HepG2 (cell line): ENCODE data around the gene DUSP9. TPM values are rescaled to one million over a fixed set of nuclear protein-coding genes. Genes with fewer than 3 reads are reported as not detected.
A peak's percentile ranks its signal among the peaks of the same experiment; 100 is the strongest.

Experiments
- AGO2 ChIP-seq: fragments of 200-400 bp; formaldehyde crosslinking; optimal IDR thresholded peaks from 2 replicates; pipeline ENCODE3; 2017; ENCODE audit warnings: mild to moderate bottlenecking, low read depth, low read length, moderate library complexity
- ARNTL ChIP-seq: sonication (generic); formaldehyde crosslinking; IDR thresholded peaks from 2 replicates; pipeline ENCODE4 v1.4.0; 2020; ENCODE audit warnings: mild to moderate bottlenecking, missing genetic modification reagents
- CHD2 ChIP-seq: IDR thresholded peaks from 2 replicates; pipeline ENCODE4 v1.6.1; 2011; ENCODE audit warnings: low read depth, low read length, improper control_type of control experiment
- KDM1A ChIP-seq: IDR thresholded peaks from 2 replicates; pipeline ENCODE4 v1.6.1; 2016; ENCODE audit warnings: missing compliant biosample characterization
- MLLT10 ChIP-seq: sonication (generic); formaldehyde crosslinking; IDR thresholded peaks from 2 replicates; pipeline ENCODE4 v1.4.0; 2020; ENCODE audit warnings: missing genetic modification reagents
- NCOA5 ChIP-seq: sonication (generic); formaldehyde crosslinking; IDR thresholded peaks from 2 replicates; pipeline ENCODE4 v1.4.0; 2020; ENCODE audit warnings: missing genetic modification reagents
- PTBP1 ChIP-seq: fragments of 200-400 bp; formaldehyde crosslinking; IDR thresholded peaks from 2 replicates; pipeline ENCODE4 v1.6.1; 2018; ENCODE audit warnings: low read length, low read depth; ENCODE audit not compliant: poor library complexity, severe bottlenecking
- RBFOX2 ChIP-seq: fragments of 200-400 bp; formaldehyde crosslinking; IDR thresholded peaks from 2 replicates; pipeline ENCODE4 v1.6.1; 2017; ENCODE audit warnings: low read depth, mild to moderate bottlenecking, low read length
- SIX4 ChIP-seq: sonication (generic); formaldehyde crosslinking; IDR thresholded peaks from 2 replicates; pipeline ENCODE4 v1.4.0; 2020; ENCODE audit warnings: missing genetic modification reagents
- TBX3 ChIP-seq: fragments of 450-650 bp; IDR thresholded peaks from 2 replicates; pipeline ENCODE4 v1.6.1; 2017; ENCODE audit warnings: antibody characterized with exemption, mild to moderate bottlenecking, inconsistent platforms, borderline replicate concordance
- ZNF225 ChIP-seq: sonication (generic); formaldehyde crosslinking; IDR thresholded peaks from 2 replicates; pipeline ENCODE4 v1.4.0; 2020; ENCODE audit warnings: mild to moderate bottlenecking, missing genetic modification reagents
- ZNF335 ChIP-seq: sonication (generic); formaldehyde crosslinking; IDR thresholded peaks from 2 replicates; pipeline ENCODE4 v1.4.0; 2020; ENCODE audit warnings: missing genetic modification reagents
- ZNF432 ChIP-seq: sonication (generic); formaldehyde crosslinking; IDR thresholded peaks from 2 replicates; pipeline ENCODE4 v1.5.0; 2020; ENCODE audit warnings: missing genetic modification reagents, mild to moderate bottlenecking, borderline replicate concordance
- ZNF607 ChIP-seq: sonication (generic); formaldehyde crosslinking; IDR thresholded peaks from 2 replicates; pipeline ENCODE4 v1.5.1; 2020; ENCODE audit warnings: missing genetic modification reagents, mild to moderate bottlenecking, borderline replicate concordance
- ZNF7 ChIP-seq: IDR thresholded peaks from 2 replicates; pipeline ENCODE4 v1.6.1; 2016; ENCODE audit warnings: missing biosample characterization, missing genetic modification reagents
- ZNF879 ChIP-seq: sonication (generic); formaldehyde crosslinking; IDR thresholded peaks from 2 replicates; pipeline ENCODE4 v1.8.1; 2023; ENCODE audit warnings: missing genetic modification reagents
- polyA plus RNA-seq, 8 experiments: library from polyadenylated mRNA; depleted of rRNA in 3 of 8; stranded (reverse) in 7 of 8; unstranded in 1 of 8; fragments of >200 nt; fragmentation: Illumina TruSeq in 4 of 8; extraction: Trizol in 4 of 8; gene quantifications; 2 replicates each; pipeline versions ENCODE4 v1.2.1 to v1.2.3, GENCODE V29; 2011 to 2016; ENCODE audit warnings: low read depth in 4 of 8, missing spikeins in 1 of 8, mixed read lengths in 1 of 8; ENCODE audit not compliant: insufficient read depth in 1 of 8
- total RNA-seq, 5 experiments: library from RNA; depleted of rRNA; stranded (reverse); fragments of >200 nt; fragmentation: Illumina TruSeq; extraction: Trizol; gene quantifications; 2 replicates each; pipeline ENCODE4 v1.2.3, GENCODE V29; 2016; ENCODE audit warnings: low read depth in 1 of 5
- TF ChIP-seq, protein P1 (sequence below): sonication (generic); formaldehyde crosslinking; IDR thresholded peaks from 2 replicates; pipeline ENCODE4 v1.4.0; 2020; ENCODE audit warnings: mild to moderate bottlenecking, low read depth, missing genetic modification reagents
- TF ChIP-seq, protein P2 (sequence below): sonication (generic); formaldehyde crosslinking; IDR thresholded peaks from 2 replicates; pipeline ENCODE4 v1.4.0; 2020; ENCODE audit warnings: missing genetic modification reagents
- TF ChIP-seq, protein P3 (sequence below): sonication (generic); formaldehyde crosslinking; IDR thresholded peaks from 2 replicates; pipeline ENCODE4 v1.4.0; 2020; ENCODE audit warnings: missing genetic modification reagents

Gene DUSP9
- total and polyA plus RNA-seq, 2 of the 13 experiments (the other 11 are each of a cell fraction or from before 2014, with no cell fraction given): 235 to 435 TPM

DNA sequence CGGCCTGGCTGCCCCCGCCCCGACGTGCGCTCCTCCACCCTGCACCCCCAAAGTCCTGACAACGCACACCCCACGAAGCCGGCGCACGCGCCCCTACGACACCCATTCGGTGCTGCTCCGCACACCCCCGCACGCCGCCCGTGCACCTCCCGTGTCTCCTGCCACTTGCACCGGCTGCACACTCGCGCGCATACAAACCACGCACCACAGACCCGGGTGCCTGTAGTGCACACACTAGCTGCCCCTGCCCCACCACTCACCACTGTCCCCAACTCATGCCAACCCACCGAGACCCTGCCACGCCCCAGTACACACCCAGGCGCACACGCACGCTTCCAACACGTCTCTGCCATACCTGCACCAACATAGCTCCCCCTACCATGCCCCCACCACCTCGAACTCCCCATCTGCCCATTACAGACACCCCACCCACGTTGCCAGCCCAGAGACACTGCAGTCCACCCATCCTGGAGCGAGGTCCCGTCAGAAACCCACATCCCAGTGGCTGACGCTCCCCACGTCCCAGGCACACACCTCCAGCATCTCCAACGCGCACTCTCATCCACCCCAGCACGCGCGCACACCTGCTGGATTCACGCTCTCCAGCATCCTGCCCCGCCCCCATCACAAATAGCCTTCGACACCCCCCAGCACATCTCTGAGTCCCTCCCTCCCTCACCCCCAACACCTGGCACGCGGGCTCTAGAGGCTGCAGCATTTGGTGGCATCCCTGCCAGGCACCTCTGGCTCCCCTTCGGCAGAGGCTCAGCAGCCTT lies 4.2 kb upstream of the DUSP9 start (continued):
- TF ChIP-seq SIX4 (no peak), ZNF607 (no peak), CHD2 (no peak), ZNF7 (CRISPR knock-in tag) (no peak), RBFOX2 (peak; percentile 58; the same call in 1 of the 2 replicates), NCOA5 (no peak), MLLT10 (no peak), ZNF879 (CRISPR knock-in tag) (no peak), ZNF225 (CRISPR knock-in tag) (no peak), AGO2 (peak; percentile 47), ZNF432 (CRISPR knock-in tag) (no peak), KDM1A (CRISPR knock-in tag) (no peak), TBX3 (no peak), PTBP1 (no peak), ARNTL (CRISPR knock-in tag) (no peak), ZNF335 (CRISPR knock-in tag) (no peak)
- TF ChIP-seq, protein P1, sequence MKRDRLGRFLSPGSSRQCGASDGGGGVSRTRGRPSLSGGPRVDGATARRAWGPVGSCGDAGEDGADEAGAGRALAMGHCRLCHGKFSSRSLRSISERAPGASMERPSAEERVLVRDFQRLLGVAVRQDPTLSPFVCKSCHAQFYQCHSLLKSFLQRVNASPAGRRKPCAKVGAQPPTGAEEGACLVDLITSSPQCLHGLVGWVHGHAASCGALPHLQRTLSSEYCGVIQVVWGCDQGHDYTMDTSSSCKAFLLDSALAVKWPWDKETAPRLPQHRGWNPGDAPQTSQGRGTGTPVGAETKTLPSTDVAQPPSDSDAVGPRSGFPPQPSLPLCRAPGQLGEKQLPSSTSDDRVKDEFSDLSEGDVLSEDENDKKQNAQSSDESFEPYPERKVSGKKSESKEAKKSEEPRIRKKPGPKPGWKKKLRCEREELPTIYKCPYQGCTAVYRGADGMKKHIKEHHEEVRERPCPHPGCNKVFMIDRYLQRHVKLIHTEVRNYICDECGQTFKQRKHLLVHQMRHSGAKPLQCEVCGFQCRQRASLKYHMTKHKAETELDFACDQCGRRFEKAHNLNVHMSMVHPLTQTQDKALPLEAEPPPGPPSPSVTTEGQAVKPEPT (CRISPR knock-in tag): no peak
- TF ChIP-seq, protein P2, sequence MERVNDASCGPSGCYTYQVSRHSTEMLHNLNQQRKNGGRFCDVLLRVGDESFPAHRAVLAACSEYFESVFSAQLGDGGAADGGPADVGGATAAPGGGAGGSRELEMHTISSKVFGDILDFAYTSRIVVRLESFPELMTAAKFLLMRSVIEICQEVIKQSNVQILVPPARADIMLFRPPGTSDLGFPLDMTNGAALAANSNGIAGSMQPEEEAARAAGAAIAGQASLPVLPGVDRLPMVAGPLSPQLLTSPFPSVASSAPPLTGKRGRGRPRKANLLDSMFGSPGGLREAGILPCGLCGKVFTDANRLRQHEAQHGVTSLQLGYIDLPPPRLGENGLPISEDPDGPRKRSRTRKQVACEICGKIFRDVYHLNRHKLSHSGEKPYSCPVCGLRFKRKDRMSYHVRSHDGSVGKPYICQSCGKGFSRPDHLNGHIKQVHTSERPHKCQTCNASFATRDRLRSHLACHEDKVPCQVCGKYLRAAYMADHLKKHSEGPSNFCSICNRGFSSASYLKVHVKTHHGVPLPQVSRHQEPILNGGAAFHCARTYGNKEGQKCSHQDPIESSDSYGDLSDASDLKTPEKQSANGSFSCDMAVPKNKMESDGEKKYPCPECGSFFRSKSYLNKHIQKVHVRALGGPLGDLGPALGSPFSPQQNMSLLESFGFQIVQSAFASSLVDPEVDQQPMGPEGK (CRISPR knock-in tag): peak; percentile 11; the same call in 1 of the 2 replicates
- TF ChIP-seq, protein P3, sequence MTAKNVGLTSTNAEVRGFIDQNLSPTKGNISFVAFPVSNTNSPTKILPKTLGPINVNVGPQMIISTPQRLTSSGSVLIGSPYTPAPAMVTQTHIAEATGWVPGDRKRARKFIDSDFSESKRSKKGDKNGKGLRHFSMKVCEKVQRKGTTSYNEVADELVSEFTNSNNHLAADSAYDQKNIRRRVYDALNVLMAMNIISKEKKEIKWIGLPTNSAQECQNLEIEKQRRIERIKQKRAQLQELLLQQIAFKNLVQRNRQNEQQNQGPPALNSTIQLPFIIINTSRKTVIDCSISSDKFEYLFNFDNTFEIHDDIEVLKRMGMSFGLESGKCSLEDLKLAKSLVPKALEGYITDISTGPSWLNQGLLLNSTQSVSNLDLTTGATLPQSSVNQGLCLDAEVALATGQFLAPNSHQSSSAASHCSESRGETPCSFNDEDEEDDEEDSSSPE (CRISPR knock-in tag): no peak
